ENCODE results near the gene EFHC1.

EFHC1 gene

DNA sequence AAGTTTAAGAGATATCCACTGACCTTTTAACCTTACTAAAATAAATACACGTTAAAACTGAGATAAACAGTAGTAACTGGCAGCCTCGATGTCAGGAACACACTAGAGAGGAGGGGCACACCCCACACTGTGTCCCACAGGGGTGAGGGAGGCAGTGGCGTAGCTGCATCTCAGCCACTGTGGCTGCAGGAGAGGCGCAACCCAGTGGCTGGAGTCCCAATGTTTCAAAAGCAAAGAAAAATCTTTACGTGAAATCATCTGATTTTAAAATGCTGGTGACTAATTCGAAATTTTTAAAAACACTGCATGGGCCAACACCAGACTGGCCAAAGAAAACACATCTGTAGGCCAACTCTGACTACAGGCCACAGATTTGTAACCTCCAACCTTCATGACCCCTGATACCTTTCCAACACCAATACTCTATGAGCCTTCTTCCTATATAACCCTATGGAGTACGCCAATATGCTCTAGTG lies 102.0 kb downstream of the EFHC1 start:
- no peak overlapping the region for H3K27ac ChIP-seq (replicated peaks; ENCODE audit: low read length)

DNA sequence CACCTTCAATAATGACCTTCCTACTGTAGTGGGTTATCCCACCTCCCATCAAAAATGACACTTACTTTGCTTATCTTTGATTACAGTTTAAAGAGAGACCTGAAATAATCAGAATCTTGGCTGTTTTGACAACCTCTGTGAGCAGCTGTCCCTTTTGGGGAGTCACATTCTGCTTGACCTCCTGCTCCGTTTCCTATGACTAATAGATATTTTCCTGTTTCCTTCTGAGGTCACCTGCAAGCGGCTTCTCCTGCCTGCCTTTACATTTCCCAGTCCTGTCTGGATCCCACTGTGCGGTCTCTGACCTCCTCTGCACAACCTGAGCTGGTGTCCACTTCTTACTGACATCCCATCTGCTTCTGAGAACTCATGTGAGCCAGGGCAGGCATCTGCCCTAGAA lies 102.5 kb downstream of the EFHC1 start:
- Histone ChIP-seq H3K4me3 (ENCODE audit: low read length in 2 of 2) (no peak overlapping the region), H3K14ac (ENCODE audit: low read length) (no peak overlapping the region)

More for the DNA sequence above, 102.0 kb downstream of the EFHC1 start:
- H2BK12ac ChIP-seq (ENCODE audit: low read length) = no peak overlapping the region
- no peak overlapping the region for H3K14ac ChIP-seq (ENCODE audit: low read length)
- no peak overlapping the region for H3K18ac ChIP-seq (ENCODE audit: low read length)
- no peak overlapping the region for H3K4ac ChIP-seq (ENCODE audit: low read length)
- H2AK5ac ChIP-seq (ENCODE audit: low read depth, low read length) = no peak overlapping the region
- H3K9ac ChIP-seq (ENCODE audit: low read depth, low read length, poor library complexity) = no peak overlapping the region
- H4K91ac ChIP-seq (ENCODE audit: low read depth, low read length, poor library complexity) = no peak overlapping the region
- H3K23ac ChIP-seq (ENCODE audit: low read depth, low read length, poor library complexity) = no peak overlapping the region
- H3K27me3 ChIP-seq (ENCODE audit: control insufficient read depth in 3 of 3, insufficient read depth in 3 of 3, low read depth in 1 of 3, low read length in 3 of 3) = no peaks in the 10 kb centered on the region
- no peak overlapping the region for H2BK5ac ChIP-seq (ENCODE audit: low read length)
- no CpG with 5 or more reads among the region's 7 CpGs for WGBS, 2 donors (ENCODE audit: extremely low coverage in 2 of 2, insufficient read length in 2 of 2, insufficient replicate concordance in 1 of 2)
- no peak overlapping the region for H3K4me3 ChIP-seq (ENCODE audit: low read length in 2 of 2)
- H4K8ac ChIP-seq (ENCODE audit: low read depth, low read length) = no peak overlapping the region
- H3K4me1 ChIP-seq (ENCODE audit: control insufficient read depth in 2 of 2, insufficient read depth in 1 of 2, low read depth in 1 of 2, low read length in 2 of 2) = peaks cover 13% of the 10 kb centered on the region in 2 donors
- H3K9me3 ChIP-seq (replicated peaks in 1 of 2; ENCODE audit: control insufficient read depth in 2 of 2, insufficient read depth in 1 of 2, low read depth in 1 of 2, low read length in 2 of 2) = no peaks in the 10 kb centered on the region
- H2BK15ac ChIP-seq (ENCODE audit: low read length) = no peak overlapping the region
- no peak overlapping the region for H2BK120ac ChIP-seq (ENCODE audit: low read depth, low read length)
- no peaks in the 10 kb centered on the region for H3K36me3 ChIP-seq (replicated peaks in 1 of 2; ENCODE audit: control insufficient read depth in 2 of 2, insufficient read depth in 2 of 2, low read length in 2 of 2)
- DNase-seq (ENCODE audit: low spot score) = no peak
- no peak overlapping the region for H3K4me2 ChIP-seq (ENCODE audit: insufficient read depth, low read length, poor library complexity, severe bottlenecking)
- H3K79me1 ChIP-seq (ENCODE audit: low read depth, low read length) = peaks cover 2% of the 10 kb centered on the region
- H2AFZ ChIP-seq (ENCODE audit: low read length) = no peak overlapping the region

DNA sequence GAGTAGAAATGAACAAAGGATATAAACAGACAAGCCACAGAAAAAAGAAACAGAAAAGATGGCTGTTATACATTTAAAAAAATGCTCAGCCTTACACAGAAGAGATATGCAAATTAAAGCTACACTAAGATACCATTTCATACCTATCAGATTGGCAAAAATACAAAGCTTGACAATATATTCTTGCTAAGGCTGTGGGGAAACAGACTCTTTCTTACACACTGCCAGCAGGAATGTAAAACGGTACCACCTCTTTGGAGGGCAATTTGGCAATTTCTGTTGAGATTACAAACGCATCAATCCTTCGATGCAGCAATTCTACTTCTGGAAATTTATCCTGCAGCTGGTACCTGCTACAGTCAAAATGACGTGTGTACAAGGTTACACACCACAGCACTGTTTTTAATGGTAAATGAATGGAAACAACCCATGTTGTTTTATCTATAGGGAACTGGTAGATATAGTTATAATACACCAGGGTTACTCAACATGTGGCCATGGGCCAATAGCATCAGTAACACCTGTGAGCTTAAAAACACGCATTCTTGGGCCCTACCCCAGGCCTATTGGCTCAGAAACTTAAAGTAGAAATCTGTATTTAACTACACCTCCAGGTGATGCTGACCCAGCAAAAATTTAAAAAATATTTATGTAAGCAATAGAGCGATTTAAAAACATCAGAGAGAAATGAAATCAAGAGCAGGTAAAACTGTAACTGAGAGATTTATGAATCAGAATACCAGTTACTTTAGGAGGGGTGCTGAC lies 103.4 kb downstream of the EFHC1 start:
- Histone ChIP-seq H3K4me3 (ENCODE audit: low read length in 2 of 2) (no peak overlapping the region), H3K4me2 (ENCODE audit: insufficient read depth, low read length, poor library complexity, severe bottlenecking) (no peak overlapping the region), H3K36me3 (replicated peaks in 1 of 2; ENCODE audit: control insufficient read depth in 2 of 2, insufficient read depth in 2 of 2, low read length in 2 of 2) (peaks cover 0 to 4% of the 10 kb centered on the region in 2 donors), H3K27ac (replicated peaks; ENCODE audit: low read length) (no peak overlapping the region), H3K9me3 (replicated peaks in 1 of 2; ENCODE audit: control insufficient read depth in 2 of 2, insufficient read depth in 1 of 2, low read depth in 1 of 2, low read length in 2 of 2) (no peaks in the 10 kb centered on the region), H3K4me1 (ENCODE audit: control insufficient read depth in 2 of 2, insufficient read depth in 1 of 2, low read depth in 1 of 2, low read length in 2 of 2) (peaks cover under 1 to 1% of the 10 kb centered on the region in 2 donors), H4K91ac (ENCODE audit: low read depth, low read length, poor library complexity) (no peak overlapping the region), H2BK120ac (ENCODE audit: low read depth, low read length) (no peak overlapping the region), H3K9ac (ENCODE audit: low read depth, low read length, poor library complexity) (no peak overlapping the region), H2BK15ac (ENCODE audit: low read length) (no peak overlapping the region), H3K4ac (ENCODE audit: low read length) (no peak overlapping the region), H2BK12ac (ENCODE audit: low read length) (no peak overlapping the region), H3K14ac (ENCODE audit: low read length) (no peak overlapping the region), H2AFZ (ENCODE audit: low read length) (no peak overlapping the region), H2AK5ac (ENCODE audit: low read depth, low read length) (no peak overlapping the region), H3K27me3 (ENCODE audit: control insufficient read depth in 3 of 3, insufficient read depth in 3 of 3, low read depth in 1 of 3, low read length in 3 of 3) (no peaks in the 10 kb centered on the region), H4K8ac (ENCODE audit: low read depth, low read length) (no peak overlapping the region), H3K79me1 (ENCODE audit: low read depth, low read length) (no peaks in the 10 kb centered on the region), H3K18ac (ENCODE audit: low read length) (no peak overlapping the region), H2BK5ac (ENCODE audit: low read length) (no peak overlapping the region), H3K23ac (ENCODE audit: low read depth, low read length, poor library complexity) (no peak overlapping the region)
- no peak for DNase-seq (ENCODE audit: low spot score)
- no CpG with 5 or more reads among the region's 6 CpGs for WGBS, 2 donors (ENCODE audit: extremely low coverage in 2 of 2, insufficient read length in 2 of 2, insufficient replicate concordance in 1 of 2)

More for the DNA sequence above, 102.5 kb downstream of the EFHC1 start:
- Histone ChIP-seq H3K9me3 (replicated peaks in 1 of 2; ENCODE audit: control insufficient read depth in 2 of 2, insufficient read depth in 1 of 2, low read depth in 1 of 2, low read length in 2 of 2) (no peaks in the 10 kb centered on the region), H2AFZ (ENCODE audit: low read length) (no peak overlapping the region), H3K27ac (replicated peaks; ENCODE audit: low read length) (no peak overlapping the region), H2AK5ac (ENCODE audit: low read depth, low read length) (no peak overlapping the region), H3K4ac (ENCODE audit: low read length) (no peak overlapping the region), H3K18ac (ENCODE audit: low read length) (no peak overlapping the region), H2BK12ac (ENCODE audit: low read length) (no peak overlapping the region), H3K27me3 (ENCODE audit: control insufficient read depth in 3 of 3, insufficient read depth in 3 of 3, low read depth in 1 of 3, low read length in 3 of 3) (no peaks in the 10 kb centered on the region), H2BK120ac (ENCODE audit: low read depth, low read length) (no peak overlapping the region), H3K23ac (ENCODE audit: low read depth, low read length, poor library complexity) (no peak overlapping the region), H3K36me3 (replicated peaks in 1 of 2; ENCODE audit: control insufficient read depth in 2 of 2, insufficient read depth in 2 of 2, low read length in 2 of 2) (peaks cover 0 to 2% of the 10 kb centered on the region in 2 donors), H3K79me1 (ENCODE audit: low read depth, low read length) (peaks cover 2% of the 10 kb centered on the region), H4K91ac (ENCODE audit: low read depth, low read length, poor library complexity) (no peak overlapping the region), H3K4me1 (ENCODE audit: control insufficient read depth in 2 of 2, insufficient read depth in 1 of 2, low read depth in 1 of 2, low read length in 2 of 2) (peaks cover 9 to 10% of the 10 kb centered on the region in 2 donors), H3K9ac (ENCODE audit: low read depth, low read length, poor library complexity) (no peak overlapping the region), H2BK15ac (ENCODE audit: low read length) (no peak overlapping the region), H4K8ac (ENCODE audit: low read depth, low read length) (no peak overlapping the region), H3K4me2 (ENCODE audit: insufficient read depth, low read length, poor library complexity, severe bottlenecking) (no peak overlapping the region), H2BK5ac (ENCODE audit: low read length) (no peak overlapping the region)
- WGBS, 2 donors (ENCODE audit: extremely low coverage in 2 of 2, insufficient read length in 2 of 2, insufficient replicate concordance in 1 of 2) = no CpG with 5 or more reads among the region's 3 CpGs
- no peak for DNase-seq (ENCODE audit: low spot score)

DNA sequence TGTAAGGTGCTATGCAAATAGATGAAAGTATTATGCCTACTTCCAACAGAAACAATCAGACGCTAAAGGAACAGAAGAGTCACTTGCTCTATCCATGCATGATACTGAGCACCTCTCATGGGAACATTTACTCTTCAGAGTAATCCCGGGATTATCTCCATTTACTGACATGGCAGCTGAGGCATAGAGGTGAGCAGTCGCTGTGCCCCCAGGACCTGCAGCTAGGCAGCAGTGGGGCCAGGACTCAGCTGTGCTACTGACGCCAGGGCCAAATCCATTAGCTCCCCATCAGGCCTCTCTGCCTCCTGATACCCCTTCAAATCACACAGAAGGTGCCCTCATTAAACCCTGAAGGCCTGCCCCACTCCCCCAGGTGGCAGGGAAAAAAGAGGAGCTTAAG lies 104.8 kb downstream of the EFHC1 start:
- H3K79me1 ChIP-seq (ENCODE audit: low read depth, low read length) = no peaks in the 10 kb centered on the region
- DNase-seq (ENCODE audit: low spot score) = no peak
- no peaks in the 10 kb centered on the region for H3K27me3 ChIP-seq (ENCODE audit: control insufficient read depth in 3 of 3, insufficient read depth in 3 of 3, low read depth in 1 of 3, low read length in 3 of 3)
- no peak overlapping the region for H3K4ac ChIP-seq (ENCODE audit: low read length)
- no peak overlapping the region for H2BK12ac ChIP-seq (ENCODE audit: low read length)
- no peak overlapping the region for H4K91ac ChIP-seq (ENCODE audit: low read depth, low read length, poor library complexity)
- no peak overlapping the region for H3K14ac ChIP-seq (ENCODE audit: low read length)
- H3K36me3 ChIP-seq (replicated peaks in 1 of 2; ENCODE audit: control insufficient read depth in 2 of 2, insufficient read depth in 2 of 2, low read length in 2 of 2) = peaks cover 2 to 4% of the 10 kb centered on the region in 2 donors
- no peak overlapping the region for H2BK5ac ChIP-seq (ENCODE audit: low read length)
- WGBS, 2 donors (ENCODE audit: extremely low coverage in 2 of 2, insufficient read length in 2 of 2, insufficient replicate concordance in 1 of 2) = no CpG with 5 or more reads among the region's 4 CpGs
- H3K4me1 ChIP-seq (ENCODE audit: control insufficient read depth in 2 of 2, insufficient read depth in 1 of 2, low read depth in 1 of 2, low read length in 2 of 2) = peaks cover 0 to 1% of the 10 kb centered on the region in 2 donors
- H2AFZ ChIP-seq (ENCODE audit: low read length) = no peak overlapping the region
- no peak overlapping the region for H3K9ac ChIP-seq (ENCODE audit: low read depth, low read length, poor library complexity)
- no peak overlapping the region for H2BK120ac ChIP-seq (ENCODE audit: low read depth, low read length)
- H4K8ac ChIP-seq (ENCODE audit: low read depth, low read length) = no peak overlapping the region
- H3K27ac ChIP-seq (replicated peaks; ENCODE audit: low read length) = no peak overlapping the region
- no peak overlapping the region for H3K18ac ChIP-seq (ENCODE audit: low read length)
- H3K23ac ChIP-seq (ENCODE audit: low read depth, low read length, poor library complexity) = no peak overlapping the region
- no peak overlapping the region for H2AK5ac ChIP-seq (ENCODE audit: low read depth, low read length)
- H3K9me3 ChIP-seq (replicated peaks in 1 of 2; ENCODE audit: control insufficient read depth in 2 of 2, insufficient read depth in 1 of 2, low read depth in 1 of 2, low read length in 2 of 2) = no peaks in the 10 kb centered on the region
- H3K4me2 ChIP-seq (ENCODE audit: insufficient read depth, low read length, poor library complexity, severe bottlenecking) = no peak overlapping the region
- no peak overlapping the region for H3K4me3 ChIP-seq (ENCODE audit: low read length in 2 of 2)
- no peak overlapping the region for H2BK15ac ChIP-seq (ENCODE audit: low read length)
